NCI-H1105 treated with DMSO at 0.1 percent for 48 hours (cell line): ENCODE measurements around the gene SHISA5.
A peak's percentile ranks its signal among the peaks of the same experiment; 100 is the strongest.

Experiments
- DNase-seq: peaks from one replicate; lab custom pipeline; 2025; lab: John Stamatoyannopoulos, UW

SHISA5 gene

DNA sequence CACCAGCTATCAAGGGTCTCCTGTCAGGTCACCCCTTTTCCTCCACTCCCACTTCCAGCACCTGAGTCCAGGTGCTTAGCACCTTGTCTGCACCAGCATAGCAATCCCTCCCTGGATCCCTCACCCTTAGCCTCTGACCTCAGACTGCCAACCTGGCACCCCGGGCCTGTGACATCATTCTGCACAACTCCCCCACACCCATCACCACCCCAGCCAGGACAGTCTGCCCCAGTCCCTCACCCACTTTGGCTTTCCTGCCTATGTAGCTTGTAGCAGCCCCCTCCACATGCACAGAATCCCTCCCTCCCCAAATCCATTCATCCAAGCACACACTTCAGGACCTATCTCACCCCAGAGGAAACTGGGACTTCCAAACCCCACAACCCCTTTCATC lies 73.3 kb downstream of the SHISA5 start:
- no peak for DNase-seq

DNA sequence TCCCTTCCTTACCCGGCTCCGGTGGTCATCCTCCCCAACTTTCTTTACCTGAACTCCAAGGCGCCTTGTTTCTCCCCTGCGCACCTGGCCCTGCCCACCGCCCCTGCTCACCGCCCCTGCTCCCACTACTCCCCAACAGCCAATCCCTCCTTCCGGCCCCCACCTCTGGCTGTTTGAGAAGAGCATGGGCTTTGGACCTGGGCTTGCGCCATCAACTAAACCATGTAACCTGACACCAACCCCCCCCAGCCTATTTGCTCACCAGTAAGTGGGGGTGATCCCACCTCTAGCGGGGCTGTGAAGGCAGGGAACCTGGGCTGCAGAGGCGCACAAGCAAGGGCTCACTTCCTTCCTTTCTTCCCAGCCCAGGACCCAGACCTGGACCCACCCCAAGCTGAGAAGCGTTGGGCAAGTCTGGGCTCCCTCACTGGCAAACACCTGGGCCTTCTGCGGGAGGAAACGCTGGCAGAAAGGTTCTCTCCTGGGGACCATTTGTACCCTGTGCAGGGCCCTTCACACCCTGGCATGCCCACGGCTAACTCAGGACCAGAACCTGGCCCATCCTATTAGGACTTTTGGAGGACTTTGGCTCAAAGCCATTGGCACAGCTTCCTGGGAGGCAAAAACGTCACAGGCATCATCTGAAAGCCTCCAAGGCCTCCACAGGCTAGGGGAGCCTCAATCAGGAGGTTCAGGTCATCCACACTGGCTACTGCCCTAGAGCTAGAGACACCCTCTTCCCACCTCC lies 73.8 kb downstream of the SHISA5 start, which contains the start of gene PLXNB1:
Gene PLXNB1, minus strand, starts transcription at position 127 of the 748 bp plus-strand sequence. CDS start 5,475 bp downstream, outside the sequence.
- DNase-seq, result peak; percentile 86

DNA sequence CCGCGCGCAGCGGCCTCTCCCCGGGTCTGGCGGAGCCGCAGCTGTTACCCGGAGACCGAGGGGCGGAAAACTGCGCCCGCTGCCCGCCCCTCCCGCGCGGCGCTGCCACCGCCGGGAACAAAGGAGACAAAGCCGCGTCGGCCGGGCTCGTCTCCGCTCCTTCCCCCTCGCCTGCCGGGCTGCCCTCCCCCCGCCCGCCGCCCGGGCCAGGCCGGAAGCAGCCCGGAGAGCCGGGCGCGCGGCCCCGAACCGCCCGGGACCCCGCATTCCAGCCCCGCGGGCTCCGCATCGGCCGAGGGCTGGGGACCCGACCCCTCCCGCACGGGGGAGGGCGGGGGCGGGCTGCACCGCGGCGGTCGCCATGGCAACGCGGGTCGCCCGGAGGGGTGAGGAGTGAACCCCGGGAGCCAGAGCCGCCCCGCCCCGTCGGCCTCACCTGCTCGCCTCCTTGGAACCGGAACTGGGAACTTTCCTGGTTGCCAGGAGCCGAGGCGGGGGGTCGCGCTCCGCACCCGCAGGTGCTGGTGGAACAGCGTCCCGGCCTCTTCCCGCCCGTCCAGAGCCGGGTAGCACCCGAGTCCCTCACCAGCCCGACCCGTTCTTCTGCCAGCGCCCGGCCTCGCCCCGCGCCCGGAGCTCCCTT lies 74.5 kb downstream of the SHISA5 start:
- peak; percentile 78 for DNase-seq

DNA sequence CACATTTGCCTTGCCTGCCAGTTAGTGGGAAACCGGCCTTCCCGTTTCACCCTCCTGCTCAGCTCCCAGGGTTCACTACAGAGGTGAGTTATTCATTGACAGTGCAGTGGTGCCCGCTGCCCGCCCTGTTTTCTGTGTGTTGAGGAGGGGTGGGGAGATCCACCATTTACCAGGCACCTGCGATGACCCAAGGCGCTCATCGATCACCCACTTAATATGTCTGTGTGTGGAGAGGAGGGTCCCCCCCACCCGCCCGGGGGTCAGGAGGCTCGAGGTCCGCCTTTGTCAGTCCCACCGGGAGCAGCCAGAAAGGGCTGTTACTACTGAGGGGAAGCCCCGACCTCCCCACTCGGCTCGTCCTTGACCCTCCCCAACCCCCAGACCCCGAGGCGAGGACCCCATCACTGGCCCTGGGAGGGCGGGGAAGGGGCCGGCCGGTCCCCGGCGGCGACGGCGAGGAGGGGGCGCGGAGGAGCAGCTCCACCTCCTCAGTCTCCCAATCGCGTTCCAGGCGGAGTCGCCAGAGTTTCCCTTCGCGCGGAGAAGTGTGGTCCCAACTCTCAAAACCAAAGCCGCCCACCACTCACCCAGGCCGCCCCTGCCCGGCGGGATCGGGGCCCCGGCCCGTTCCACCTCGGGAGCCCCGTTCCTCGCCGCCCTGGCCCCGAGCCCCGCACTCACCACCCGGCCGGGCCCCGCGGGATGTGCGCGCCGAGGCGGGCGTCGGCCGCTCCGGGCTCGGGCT lies 75.2 kb downstream of the SHISA5 start:
- DNase-seq, result peak; percentile 4

DNA sequence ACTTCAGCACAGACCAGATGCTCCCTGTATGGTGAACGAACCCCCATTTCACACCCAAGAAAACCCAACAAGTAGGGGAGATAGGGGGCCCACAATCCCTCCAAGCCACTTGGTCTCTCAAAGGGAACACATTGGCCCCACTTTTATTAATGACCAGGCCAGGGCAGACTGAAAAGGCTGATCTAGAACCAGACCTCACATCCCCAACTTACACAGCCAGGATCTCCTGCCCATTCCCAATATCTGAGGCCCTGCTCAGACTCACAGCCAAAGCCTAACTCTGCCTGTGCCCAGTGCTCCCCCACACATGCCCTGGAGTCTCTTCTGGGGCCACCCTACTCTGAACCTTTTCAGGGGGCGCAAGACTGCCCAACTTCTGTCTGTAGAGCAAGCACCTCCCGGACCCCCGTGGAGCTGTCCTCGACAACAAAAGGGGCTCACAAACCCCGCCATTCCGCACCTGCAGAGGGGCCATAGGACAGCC lies 75.8 kb downstream of the SHISA5 start:
- DNase-seq, result no peak

DNA sequence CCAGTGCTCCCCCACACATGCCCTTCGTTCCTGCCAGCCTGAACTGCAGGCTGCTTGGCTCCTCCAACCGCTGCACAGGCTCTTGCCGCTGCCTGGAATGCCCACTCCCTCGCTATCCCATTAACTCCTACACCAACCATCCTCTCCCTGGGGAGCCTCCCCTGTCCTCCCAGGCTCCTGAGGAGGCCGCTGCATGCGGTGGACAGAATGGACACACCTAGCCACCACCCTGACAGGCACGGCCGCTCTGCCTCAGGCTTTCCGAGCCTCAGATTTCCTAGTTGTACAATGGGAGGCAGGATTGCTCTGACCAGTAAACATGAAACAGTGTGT lies 76.4 kb downstream of the SHISA5 start:
- DNase-seq, result no peak

DNA sequence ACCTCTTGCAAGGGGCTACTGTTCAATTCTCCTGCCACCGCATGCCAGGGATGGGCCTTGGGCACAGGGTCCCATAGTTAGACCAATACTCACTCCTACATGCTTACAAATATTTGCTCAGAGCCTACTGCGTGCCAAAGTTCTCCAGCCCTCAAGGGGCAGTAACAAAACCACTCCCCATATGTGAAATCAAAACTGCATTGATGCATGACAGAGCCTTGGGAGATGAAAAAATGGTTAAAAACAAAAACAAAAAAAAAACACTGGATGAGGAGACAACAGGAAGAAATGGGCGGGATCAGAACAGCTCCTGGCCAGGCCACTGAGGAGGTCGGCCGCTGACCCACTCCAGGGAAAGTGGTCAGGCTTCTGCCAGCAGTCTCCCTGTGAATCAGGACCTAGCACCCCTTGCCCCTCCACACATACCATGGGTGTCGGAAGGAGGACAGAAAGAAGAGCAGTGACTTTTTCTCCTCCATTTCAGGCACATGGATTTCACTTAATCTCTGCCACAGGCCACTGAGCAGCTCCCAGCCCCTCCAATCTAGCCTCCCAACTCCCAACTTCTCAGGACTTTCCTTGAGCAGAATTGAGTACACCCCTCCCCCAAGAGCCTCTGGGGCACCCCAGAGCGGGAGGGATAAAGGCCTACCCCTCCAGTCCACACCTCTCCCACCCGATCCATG lies 76.9 kb downstream of the SHISA5 start:
- no peak for DNase-seq

DNA sequence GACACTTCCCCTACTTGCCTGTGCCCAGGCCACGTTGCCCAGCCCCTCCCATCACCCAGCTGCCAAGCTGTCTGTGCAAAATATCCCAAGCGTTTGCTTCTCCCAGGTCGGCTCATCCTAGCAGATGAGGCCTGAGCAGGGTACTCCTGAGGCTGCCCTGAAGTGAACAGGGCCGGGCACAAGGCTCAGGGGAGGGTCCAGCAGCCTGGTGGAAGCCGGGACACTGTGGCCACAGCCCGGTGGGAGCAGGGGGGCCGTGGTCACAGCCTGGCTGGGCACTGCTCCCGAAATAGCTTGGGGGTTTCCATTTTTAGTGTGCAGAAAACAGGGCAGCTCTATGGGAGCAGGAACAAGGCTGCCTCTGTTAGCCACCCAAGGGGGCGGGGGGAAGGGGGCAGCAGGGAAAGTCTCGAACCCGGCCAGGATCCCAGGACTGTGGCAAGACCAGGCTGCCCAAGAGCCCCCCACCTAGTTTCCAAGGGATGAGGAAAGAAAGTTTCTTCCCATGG lies 77.5 kb downstream of the SHISA5 start:
- no peak for DNase-seq

DNA sequence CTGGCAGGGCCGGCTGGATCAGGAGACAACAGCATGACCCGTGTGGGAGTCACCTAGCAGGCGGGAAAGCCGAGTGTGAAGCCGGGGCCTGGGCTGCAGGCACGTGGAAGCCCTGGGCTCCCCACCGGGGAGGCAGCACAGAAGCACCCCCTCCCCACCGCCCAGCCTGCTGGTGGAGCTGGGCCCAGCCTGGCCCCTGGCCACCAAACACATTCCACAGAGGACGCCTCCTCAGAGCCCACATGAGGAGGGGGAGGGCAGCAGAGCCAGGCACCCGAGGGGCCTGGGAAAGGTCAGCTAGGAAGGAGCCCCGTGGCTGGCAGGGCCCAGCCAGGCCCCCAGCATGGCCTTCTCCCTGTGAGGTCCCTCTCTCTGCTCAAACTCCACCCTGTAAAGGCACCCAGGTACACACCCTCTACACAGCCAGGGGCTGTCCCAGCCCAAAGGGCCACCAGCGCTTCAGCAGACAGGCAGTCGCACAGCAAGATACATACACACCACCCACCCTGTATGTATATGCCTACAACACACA lies 78.6 kb downstream of the SHISA5 start:
- no peak for DNase-seq

DNA sequence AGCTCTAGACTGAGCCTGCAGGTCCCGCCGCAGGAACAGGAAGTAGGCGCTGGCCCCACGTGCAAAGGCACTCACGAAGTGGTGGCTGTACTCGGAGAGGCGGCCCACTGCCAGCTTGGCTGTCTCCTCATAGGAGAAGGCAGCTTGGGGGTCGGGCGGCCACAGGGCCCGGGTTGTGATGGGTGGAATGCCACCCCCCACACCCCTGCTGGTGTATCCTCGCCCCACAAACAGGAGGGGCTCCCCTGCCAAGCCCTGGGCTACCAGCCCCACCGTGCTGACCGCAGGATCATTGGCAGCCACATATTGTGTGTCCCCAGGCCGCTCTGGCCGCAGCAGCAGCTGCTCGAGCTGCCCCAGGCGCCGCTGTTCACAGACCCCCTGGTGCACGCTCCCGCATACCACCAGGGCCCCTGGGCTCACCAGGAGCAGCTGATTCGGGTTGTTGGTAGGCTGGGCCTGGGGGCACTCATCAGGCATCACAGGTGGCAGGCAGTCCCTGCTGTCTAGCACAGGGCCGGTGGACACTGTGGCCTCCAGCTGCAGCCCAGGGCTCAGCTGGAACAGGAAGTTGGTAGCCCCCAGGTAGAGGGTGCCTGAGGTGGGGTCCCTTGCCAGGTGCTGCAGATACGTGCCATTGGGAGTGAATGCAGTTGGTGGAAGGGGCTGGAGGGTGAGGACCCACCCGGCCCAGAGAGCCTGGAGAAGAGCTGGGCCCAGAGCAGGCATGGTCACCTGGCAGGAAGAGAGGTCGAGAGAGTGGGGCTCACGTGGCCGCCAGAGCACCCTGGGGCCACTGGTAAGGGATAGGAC lies 79.9 kb downstream of the SHISA5 start:
- no peak for DNase-seq

DNA sequence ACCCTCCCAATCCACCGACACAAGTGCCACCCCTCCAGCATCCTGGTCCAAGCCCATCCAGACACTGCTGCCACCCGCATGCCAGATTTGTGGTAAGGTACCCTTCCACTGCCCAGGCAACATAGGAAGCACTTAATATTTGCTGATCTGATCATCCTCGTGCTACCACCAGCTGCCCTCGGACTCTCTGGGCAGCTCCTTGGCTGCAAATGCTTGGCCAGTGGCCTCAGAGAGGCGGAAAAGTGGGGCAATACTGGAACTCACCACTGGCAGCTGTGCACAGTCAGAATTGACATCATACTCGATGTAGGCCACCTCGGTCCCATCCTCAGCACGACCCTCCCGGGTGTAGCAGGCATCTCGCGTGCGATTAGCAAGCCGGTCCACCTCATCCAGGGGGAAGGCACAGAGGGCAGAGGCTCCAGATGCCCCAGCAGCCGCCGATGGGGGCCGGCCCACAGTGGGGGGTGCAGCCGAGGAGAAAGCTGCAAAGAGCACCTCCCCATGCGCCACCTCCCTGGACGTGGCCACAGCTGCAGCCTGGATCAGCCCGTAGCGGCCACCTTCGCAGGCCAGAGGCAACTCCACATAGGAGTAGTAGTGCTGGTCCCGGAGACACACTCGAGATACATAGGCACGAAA lies 80.6 kb downstream of the SHISA5 start:
- DNase-seq, result no peak

DNA sequence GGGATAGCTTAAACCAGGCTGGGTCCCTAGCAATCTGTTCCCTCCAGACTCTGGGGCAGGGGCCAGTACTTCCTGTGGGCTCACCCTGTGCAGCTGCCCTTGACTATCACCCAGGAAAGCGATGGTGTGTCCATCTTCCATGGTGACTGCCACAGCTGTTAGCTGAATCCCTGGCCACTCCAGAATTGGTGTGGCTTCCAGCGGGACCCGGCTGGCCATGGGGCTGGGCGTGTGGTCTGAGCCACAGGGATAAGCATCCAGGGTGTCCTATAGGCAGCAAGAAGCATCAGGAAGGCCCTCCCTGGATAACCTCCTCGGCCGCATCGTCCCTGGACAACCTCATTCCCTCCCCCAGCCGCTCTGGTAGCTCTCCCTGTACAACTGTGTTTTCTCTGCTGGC lies 81.3 kb downstream of the SHISA5 start:
- no peak for DNase-seq

DNA sequence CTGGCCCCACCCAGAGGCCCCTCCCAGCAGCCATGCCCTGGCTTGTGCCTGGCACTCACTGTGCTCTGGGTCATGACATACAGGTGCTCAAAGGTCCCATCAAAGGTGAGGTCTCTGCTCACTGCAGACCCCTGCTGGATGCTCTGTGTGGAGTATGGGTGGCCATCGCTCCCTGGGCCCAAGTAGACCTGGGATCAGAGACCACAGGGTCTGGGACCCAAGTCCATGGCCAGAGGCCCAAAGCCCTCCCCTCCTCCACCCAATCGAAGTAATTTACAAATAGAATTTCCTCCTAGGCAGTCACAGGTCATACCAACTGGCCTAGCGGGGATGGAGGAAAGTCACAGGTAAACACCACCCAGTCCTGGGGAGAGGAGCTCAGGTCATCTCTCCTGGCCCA lies 81.7 kb downstream of the SHISA5 start:
- DNase-seq, result no peak

DNA sequence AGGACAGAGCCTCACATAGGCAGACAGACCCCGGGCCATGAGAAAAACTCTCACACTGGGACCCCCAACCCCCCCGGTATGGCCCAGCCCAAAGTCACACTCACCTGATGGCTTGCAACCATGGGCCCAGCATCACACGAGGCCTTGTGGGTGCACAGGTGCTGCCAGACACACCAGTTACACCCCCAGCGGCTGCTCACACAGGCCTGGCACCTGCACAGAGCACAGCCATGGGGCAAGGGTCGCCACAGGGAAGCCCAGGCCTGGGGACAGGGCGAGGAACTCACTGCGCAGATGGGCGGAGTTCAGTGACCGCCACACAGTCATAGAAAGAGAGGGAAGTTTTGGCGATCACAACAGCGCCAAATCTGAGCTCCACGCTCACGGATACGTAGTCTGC lies 83.4 kb downstream of the SHISA5 start:
- DNase-seq, result no peak

DNA sequence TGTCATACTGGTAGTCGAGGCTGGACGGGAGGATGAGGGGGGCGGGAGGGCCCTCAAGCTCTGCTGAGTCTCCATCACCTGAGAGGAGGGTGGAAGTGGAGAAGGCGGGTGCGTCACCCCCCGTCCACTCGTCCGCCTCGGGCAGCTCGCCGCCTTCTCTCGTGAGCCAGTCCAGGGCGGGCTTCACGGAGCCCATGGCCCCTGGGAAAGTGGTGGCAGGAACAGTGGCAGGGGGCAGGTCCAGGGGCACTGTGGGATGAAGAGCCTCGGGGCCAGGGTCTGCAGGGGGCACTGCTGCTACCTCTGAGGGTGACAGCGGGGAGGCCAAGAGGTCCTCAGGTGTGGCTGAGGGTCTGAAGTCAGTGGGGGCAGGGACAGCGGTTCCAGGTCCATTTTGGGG lies 84.4 kb downstream of the SHISA5 start:
- no peak for DNase-seq

DNA sequence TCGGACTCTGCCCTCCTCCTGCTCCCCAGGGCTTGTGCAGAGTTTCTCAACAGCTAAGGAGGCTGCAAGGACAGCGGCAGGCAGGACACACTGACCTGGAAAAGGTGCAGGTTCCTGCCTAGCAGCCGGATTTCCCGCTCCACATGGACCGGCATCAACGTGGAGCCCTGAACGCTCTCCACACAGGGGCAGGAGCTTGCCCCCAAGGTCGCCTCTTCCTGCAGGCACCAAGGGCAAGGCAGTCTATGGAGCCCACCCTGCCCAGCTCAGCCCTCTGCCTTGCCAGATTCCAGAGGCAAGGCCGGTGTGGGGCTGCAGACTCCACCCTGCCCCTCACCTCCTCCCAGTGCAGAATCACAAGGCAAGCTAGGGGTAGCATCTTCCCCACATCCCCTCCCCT lies 84.8 kb downstream of the SHISA5 start:
- no peak for DNase-seq

DNA sequence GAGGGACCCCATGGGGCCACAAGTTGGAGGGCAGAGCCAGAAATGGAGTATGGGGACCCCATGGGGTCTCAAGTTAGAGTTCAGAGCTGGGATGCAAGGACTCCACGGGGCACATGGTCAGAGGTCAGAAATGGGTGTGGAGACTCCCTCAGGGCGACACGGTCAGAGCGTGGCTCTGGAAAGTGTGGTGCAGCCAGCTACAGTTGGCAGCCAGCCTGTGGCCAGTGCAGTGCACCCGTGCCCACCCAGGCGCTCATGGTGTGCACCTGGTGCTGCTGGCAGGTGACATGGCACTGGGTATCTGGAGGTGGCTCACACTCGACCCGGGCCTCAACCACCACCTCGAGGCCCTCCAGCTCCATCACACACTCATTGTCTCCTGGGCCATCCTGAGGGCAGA lies 85.3 kb downstream of the SHISA5 start:
- no peak for DNase-seq

DNA sequence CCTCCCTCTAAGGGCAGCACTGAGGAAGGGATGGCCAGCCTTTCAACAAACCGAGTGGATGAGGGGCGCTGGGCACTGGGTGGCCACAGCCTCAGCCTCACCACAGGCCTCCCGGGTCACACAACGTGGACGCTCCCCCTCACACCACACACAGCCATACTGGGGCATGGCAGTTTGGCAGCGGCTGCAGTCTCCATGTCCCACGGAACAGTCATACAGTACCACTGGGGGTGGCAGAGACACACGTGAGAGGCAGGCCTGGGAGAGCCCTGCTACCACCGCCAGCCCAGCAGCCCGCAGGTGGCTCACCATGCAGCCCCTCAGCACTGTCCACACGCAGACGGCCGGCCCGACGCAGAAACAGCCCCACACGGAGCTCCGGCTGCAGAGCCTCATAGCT lies 85.8 kb downstream of the SHISA5 start:
- no peak for DNase-seq
